WTC11 (cell line): ENCODE data around the gene INPP5A.

Experiments used
- ATF1 ChIP-seq: sonication (generic); formaldehyde crosslinking; IDR thresholded peaks from 2 replicates; pipeline ENCODE4 v1.8.1; 2023; ENCODE audit warnings: mild to moderate bottlenecking, moderate library complexity, missing genetic modification reagents
- CREB1 ChIP-seq: sonication (generic); formaldehyde crosslinking; IDR thresholded peaks from 2 replicates; pipeline ENCODE4 v1.8.0; 2023; ENCODE audit warnings: mild to moderate bottlenecking, missing genetic modification reagents
- CREM ChIP-seq: sonication (generic); formaldehyde crosslinking; IDR thresholded peaks from 2 replicates; pipeline ENCODE4 v1.8.1; 2022; ENCODE audit warnings: mild to moderate bottlenecking, missing genetic modification reagents, moderate library complexity
- ESRRA ChIP-seq: sonication (generic); formaldehyde crosslinking; IDR thresholded peaks from 2 replicates; pipeline ENCODE4 v1.8.1; 2022; ENCODE audit warnings: mild to moderate bottlenecking, missing genetic modification reagents, borderline replicate concordance
- NFATC4 ChIP-seq: fragments of 250-450 bp; sonication (Bioruptor Pico); IDR thresholded peaks from 2 replicates; pipeline ENCODE4 v1.9.0; 2021; ENCODE audit warnings: mild to moderate bottlenecking
- NR1H2 ChIP-seq: sonication (generic); formaldehyde crosslinking; IDR thresholded peaks from 2 replicates; pipeline ENCODE4 v1.9.0; 2021; ENCODE audit warnings: mild to moderate bottlenecking, moderate library complexity, missing genetic modification reagents
- USF2 ChIP-seq: sonication (generic); formaldehyde crosslinking; IDR thresholded peaks from 2 replicates; pipeline ENCODE4 v1.8.1; 2023; ENCODE audit warnings: mild to moderate bottlenecking, missing genetic modification reagents, moderate library complexity
- ZNF219 ChIP-seq: sonication (generic); formaldehyde crosslinking; IDR thresholded peaks from 2 replicates; pipeline ENCODE4 v1.8.0; 2023; ENCODE audit warnings: missing genetic modification reagents, mild to moderate bottlenecking, borderline replicate concordance
- ZNF232 ChIP-seq: sonication (generic); formaldehyde crosslinking; IDR thresholded peaks from 2 replicates; pipeline ENCODE4 v1.8.0; 2022; ENCODE audit warnings: mild to moderate bottlenecking, missing genetic modification reagents
- ZNF512 ChIP-seq: sonication (generic); formaldehyde crosslinking; IDR thresholded peaks from 2 replicates; pipeline ENCODE4 v1.8.1; 2022; ENCODE audit warnings: missing genetic modification reagents, borderline replicate concordance
- ZNF671 ChIP-seq: fragments of 250-450 bp; sonication (Bioruptor Pico); IDR thresholded peaks from 2 replicates; pipeline ENCODE4 v1.8.0; 2021; ENCODE audit warnings: mild to moderate bottlenecking
- TF ChIP-seq, protein P1 (sequence below): sonication (generic); formaldehyde crosslinking; IDR thresholded peaks from 2 replicates; pipeline ENCODE4 v1.8.0; 2022; ENCODE audit warnings: mild to moderate bottlenecking, missing genetic modification reagents
- TF ChIP-seq, protein P2 (sequence below): fragments of 200-600 bp; IDR thresholded peaks from 2 replicates; pipeline ENCODE4 v1.8.0; 2022; ENCODE audit warnings: antibody characterized with exemption
- TF ChIP-seq, protein P3 (sequence below): sonication (generic); formaldehyde crosslinking; conservative IDR thresholded peaks from 2 replicates; pipeline ENCODE4 v1.8.1; 2022; ENCODE audit warnings: mild to moderate bottlenecking, missing genetic modification reagents

GRCh38 chr10:132582771-132583170 lies 45.2 kb downstream of the INPP5A start:
- no peak for TF ChIP-seq ZNF512 (CRISPR knock-in tag)
- TF ChIP-seq, protein P1, sequence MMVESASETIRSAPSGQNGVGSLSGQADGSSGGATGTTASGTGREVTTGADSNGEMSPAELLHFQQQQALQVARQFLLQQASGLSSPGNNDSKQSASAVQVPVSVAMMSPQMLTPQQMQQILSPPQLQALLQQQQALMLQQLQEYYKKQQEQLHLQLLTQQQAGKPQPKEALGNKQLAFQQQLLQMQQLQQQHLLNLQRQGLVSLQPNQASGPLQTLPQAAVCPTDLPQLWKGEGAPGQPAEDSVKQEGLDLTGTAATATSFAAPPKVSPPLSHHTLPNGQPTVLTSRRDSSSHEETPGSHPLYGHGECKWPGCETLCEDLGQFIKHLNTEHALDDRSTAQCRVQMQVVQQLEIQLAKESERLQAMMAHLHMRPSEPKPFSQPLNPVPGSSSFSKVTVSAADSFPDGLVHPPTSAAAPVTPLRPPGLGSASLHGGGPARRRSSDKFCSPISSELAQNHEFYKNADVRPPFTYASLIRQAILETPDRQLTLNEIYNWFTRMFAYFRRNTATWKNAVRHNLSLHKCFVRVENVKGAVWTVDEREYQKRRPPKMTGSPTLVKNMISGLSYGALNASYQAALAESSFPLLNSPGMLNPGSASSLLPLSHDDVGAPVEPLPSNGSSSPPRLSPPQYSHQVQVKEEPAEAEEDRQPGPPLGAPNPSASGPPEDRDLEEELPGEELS (CRISPR knock-in tag), result no peak
- no peak for TF ChIP-seq ZNF219 (CRISPR knock-in tag)
- TF ChIP-seq ZNF671, result no peak
- TF ChIP-seq, protein P2, sequence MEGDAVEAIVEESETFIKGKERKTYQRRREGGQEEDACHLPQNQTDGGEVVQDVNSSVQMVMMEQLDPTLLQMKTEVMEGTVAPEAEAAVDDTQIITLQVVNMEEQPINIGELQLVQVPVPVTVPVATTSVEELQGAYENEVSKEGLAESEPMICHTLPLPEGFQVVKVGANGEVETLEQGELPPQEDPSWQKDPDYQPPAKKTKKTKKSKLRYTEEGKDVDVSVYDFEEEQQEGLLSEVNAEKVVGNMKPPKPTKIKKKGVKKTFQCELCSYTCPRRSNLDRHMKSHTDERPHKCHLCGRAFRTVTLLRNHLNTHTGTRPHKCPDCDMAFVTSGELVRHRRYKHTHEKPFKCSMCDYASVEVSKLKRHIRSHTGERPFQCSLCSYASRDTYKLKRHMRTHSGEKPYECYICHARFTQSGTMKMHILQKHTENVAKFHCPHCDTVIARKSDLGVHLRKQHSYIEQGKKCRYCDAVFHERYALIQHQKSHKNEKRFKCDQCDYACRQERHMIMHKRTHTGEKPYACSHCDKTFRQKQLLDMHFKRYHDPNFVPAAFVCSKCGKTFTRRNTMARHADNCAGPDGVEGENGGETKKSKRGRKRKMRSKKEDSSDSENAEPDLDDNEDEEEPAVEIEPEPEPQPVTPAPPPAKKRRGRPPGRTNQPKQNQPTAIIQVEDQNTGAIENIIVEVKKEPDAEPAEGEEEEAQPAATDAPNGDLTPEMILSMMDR, result no peak
- TF ChIP-seq NR1H2, result no peak
- TF ChIP-seq, protein P3, sequence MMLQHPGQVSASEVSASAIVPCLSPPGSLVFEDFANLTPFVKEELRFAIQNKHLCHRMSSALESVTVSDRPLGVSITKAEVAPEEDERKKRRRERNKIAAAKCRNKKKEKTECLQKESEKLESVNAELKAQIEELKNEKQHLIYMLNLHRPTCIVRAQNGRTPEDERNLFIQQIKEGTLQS (CRISPR knock-in tag), result no peak
- TF ChIP-seq ATF1 (CRISPR knock-in tag), result no peak
- TF ChIP-seq ESRRA (CRISPR knock-in tag), result no peak
- TF ChIP-seq ZNF232 (CRISPR knock-in tag), result no peak
- no peak for TF ChIP-seq USF2 (CRISPR knock-in tag)
- TF ChIP-seq CREM (CRISPR knock-in tag), result no peak
- no peak for TF ChIP-seq CREB1 (CRISPR knock-in tag)
- no peak for TF ChIP-seq NFATC4
